ENCODE results near the gene BEND3. TPM values are rescaled to one million over a fixed set of nuclear protein-coding genes. Genes with fewer than 3 reads are reported as not detected.

Gene BEND3
- total and polyA plus RNA-seq, 2 experiments from 2014 or later = 9.2 to 33.7 TPM

DNA sequence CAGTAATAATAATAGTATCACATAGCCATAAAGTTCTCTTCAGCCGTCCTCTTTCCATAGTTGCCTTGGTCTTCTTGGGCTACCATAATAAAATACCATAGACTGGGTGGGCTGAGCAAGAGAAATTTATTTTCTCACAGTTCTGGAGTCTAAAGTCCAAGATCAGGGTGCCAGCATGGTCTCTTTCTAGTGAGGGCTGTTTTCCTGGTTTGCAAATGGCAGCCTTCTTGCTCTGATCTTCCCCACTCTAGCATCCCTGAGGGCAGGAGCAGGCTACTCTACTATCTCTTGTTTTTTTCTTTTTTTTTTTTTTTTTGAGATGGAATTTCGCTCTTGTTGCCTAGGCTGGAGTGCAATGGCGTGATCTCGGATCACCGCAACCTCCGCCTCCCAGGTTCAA lies 8.2 kb upstream of the BEND3 start:
- H3K79me2 ChIP-seq (replicated peaks; ENCODE audit: insufficient read depth) = no peaks in the 10 kb centered on the region
- H3K4me3 ChIP-seq = no peak overlapping the region
- no peak overlapping the region for H3K27ac Mint-ChIP-seq
- no peaks in the 10 kb centered on the region for H3K27me3 ChIP-seq (ENCODE audit: insufficient read depth)
- H3K9me3 Mint-ChIP-seq = no peaks in the 10 kb centered on the region
- 0 out of 2 replicates have a peak, but pooled peaks cover 5% of the 10 kb centered on the region for H3F3A ChIP-seq (replicated peaks; ENCODE audit: low read depth)
- TF ChIP-seq, protein P1, sequence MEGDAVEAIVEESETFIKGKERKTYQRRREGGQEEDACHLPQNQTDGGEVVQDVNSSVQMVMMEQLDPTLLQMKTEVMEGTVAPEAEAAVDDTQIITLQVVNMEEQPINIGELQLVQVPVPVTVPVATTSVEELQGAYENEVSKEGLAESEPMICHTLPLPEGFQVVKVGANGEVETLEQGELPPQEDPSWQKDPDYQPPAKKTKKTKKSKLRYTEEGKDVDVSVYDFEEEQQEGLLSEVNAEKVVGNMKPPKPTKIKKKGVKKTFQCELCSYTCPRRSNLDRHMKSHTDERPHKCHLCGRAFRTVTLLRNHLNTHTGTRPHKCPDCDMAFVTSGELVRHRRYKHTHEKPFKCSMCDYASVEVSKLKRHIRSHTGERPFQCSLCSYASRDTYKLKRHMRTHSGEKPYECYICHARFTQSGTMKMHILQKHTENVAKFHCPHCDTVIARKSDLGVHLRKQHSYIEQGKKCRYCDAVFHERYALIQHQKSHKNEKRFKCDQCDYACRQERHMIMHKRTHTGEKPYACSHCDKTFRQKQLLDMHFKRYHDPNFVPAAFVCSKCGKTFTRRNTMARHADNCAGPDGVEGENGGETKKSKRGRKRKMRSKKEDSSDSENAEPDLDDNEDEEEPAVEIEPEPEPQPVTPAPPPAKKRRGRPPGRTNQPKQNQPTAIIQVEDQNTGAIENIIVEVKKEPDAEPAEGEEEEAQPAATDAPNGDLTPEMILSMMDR (conservative IDR thresholded peaks at IDR 0.05; ENCODE audit: low read depth in 2 of 2) = no peak
- TF ChIP-seq NANOG (IDR thresholded peaks at IDR 0.05; ENCODE audit: borderline replicate concordance) (no peak), POLR2AphosphoS5 (IDR thresholded peaks at IDR 0.05; ENCODE audit: low read depth) (no peak), JUNB (IDR thresholded peaks at IDR 0.05; ENCODE audit: unreplicated experiment) (no peak), EZH2phosphoT487 (IDR thresholded peaks at IDR 0.05; ENCODE audit: unreplicated experiment) (no peak), ZNF331 (CRISPR knock-in tag; IDR thresholded peaks at IDR 0.05; ENCODE audit: low read depth) (no peak), EZH2 (IDR thresholded peaks at IDR 0.05; ENCODE audit: low read depth, unreplicated experiment) (no peak), ZNF114 (CRISPR knock-in tag; IDR thresholded peaks at IDR 0.05) (no peak), STAT1 (IDR thresholded peaks at IDR 0.05; ENCODE audit: unreplicated experiment) (no peak), CREB1 (CRISPR knock-in tag; IDR thresholded peaks at IDR 0.05; ENCODE audit: low read depth) (no peak)
- TF ChIP-seq, protein P2, sequence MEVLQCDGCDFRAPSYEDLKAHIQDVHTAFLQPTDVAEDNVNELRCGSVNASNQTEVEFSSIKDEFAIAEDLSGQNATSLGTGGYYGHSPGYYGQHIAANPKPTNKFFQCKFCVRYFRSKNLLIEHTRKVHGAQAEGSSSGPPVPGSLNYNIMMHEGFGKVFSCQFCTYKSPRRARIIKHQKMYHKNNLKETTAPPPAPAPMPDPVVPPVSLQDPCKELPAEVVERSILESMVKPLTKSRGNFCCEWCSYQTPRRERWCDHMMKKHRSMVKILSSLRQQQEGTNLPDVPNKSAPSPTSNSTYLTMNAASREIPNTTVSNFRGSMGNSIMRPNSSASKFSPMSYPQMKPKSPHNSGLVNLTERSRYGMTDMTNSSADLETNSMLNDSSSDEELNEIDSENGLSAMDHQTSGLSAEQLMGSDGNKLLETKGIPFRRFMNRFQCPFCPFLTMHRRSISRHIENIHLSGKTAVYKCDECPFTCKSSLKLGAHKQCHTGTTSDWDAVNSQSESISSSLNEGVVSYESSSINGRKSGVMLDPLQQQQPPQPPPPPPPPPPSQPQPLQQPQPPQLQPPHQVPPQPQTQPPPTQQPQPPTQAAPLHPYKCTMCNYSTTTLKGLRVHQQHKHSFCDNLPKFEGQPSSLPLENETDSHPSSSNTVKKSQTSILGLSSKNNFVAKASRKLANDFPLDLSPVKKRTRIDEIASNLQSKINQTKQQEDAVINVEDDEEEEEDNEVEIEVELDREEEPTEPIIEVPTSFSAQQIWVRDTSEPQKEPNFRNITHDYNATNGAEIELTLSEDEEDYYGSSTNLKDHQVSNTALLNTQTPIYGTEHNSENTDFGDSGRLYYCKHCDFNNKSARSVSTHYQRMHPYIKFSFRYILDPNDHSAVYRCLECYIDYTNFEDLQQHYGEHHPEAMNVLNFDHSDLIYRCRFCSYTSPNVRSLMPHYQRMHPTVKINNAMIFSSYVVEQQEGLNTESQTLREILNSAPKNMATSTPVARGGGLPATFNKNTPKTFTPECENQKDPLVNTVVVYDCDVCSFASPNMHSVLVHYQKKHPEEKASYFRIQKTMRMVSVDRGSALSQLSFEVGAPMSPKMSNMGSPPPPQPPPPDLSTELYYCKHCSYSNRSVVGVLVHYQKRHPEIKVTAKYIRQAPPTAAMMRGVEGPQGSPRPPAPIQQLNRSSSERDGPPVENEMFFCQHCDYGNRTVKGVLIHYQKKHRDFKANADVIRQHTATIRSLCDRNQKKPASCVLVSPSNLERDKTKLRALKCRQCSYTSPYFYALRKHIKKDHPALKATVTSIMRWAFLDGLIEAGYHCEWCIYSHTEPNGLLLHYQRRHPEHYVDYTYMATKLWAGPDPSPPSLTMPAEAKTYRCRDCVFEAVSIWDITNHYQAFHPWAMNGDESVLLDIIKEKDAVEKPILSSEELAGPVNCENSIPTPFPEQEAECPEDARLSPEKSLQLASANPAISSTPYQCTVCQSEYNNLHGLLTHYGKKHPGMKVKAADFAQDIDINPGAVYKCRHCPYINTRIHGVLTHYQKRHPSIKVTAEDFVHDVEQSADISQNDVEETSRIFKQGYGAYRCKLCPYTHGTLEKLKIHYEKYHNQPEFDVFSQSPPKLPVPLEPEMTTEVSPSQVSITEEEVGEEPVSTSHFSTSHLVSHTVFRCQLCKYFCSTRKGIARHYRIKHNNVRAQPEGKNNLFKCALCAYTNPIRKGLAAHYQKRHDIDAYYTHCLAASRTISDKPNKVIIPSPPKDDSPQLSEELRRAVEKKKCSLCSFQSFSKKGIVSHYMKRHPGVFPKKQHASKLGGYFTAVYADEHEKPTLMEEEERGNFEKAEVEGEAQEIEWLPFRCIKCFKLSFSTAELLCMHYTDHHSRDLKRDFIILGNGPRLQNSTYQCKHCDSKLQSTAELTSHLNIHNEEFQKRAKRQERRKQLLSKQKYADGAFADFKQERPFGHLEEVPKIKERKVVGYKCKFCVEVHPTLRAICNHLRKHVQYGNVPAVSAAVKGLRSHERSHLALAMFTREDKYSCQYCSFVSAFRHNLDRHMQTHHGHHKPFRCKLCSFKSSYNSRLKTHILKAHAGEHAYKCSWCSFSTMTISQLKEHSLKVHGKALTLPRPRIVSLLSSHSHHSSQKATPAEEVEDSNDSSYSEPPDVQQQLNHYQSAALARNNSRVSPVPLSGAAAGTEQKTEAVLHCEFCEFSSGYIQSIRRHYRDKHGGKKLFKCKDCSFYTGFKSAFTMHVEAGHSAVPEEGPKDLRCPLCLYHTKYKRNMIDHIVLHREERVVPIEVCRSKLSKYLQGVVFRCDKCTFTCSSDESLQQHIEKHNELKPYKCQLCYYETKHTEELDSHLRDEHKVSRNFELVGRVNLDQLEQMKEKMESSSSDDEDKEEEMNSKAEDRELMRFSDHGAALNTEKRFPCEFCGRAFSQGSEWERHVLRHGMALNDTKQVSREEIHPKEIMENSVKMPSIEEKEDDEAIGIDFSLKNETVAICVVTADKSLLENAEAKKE (CRISPR knock-in tag; IDR thresholded peaks at IDR 0.05) = no peak
- TF ChIP-seq, protein P3, sequence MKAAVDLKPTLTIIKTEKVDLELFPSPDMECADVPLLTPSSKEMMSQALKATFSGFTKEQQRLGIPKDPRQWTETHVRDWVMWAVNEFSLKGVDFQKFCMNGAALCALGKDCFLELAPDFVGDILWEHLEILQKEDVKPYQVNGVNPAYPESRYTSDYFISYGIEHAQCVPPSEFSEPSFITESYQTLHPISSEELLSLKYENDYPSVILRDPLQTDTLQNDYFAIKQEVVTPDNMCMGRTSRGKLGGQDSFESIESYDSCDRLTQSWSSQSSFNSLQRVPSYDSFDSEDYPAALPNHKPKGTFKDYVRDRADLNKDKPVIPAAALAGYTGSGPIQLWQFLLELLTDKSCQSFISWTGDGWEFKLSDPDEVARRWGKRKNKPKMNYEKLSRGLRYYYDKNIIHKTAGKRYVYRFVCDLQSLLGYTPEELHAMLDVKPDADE (IDR thresholded peaks at IDR 0.05) = no peak
- TF ChIP-seq, protein P4, sequence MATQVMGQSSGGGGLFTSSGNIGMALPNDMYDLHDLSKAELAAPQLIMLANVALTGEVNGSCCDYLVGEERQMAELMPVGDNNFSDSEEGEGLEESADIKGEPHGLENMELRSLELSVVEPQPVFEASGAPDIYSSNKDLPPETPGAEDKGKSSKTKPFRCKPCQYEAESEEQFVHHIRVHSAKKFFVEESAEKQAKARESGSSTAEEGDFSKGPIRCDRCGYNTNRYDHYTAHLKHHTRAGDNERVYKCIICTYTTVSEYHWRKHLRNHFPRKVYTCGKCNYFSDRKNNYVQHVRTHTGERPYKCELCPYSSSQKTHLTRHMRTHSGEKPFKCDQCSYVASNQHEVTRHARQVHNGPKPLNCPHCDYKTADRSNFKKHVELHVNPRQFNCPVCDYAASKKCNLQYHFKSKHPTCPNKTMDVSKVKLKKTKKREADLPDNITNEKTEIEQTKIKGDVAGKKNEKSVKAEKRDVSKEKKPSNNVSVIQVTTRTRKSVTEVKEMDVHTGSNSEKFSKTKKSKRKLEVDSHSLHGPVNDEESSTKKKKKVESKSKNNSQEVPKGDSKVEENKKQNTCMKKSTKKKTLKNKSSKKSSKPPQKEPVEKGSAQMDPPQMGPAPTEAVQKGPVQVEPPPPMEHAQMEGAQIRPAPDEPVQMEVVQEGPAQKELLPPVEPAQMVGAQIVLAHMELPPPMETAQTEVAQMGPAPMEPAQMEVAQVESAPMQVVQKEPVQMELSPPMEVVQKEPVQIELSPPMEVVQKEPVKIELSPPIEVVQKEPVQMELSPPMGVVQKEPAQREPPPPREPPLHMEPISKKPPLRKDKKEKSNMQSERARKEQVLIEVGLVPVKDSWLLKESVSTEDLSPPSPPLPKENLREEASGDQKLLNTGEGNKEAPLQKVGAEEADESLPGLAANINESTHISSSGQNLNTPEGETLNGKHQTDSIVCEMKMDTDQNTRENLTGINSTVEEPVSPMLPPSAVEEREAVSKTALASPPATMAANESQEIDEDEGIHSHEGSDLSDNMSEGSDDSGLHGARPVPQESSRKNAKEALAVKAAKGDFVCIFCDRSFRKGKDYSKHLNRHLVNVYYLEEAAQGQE (IDR thresholded peaks at IDR 0.05; ENCODE audit: unreplicated experiment) = no peak
- H3K4me2 ChIP-seq = no peak overlapping the region
- H4K20me1 ChIP-seq (replicated peaks; ENCODE audit: insufficient read depth) = no peaks in the 10 kb centered on the region
- no peak overlapping the region for H3K27ac ChIP-seq (ENCODE audit: low read depth)
- H3K36me3 ChIP-seq (ENCODE audit: insufficient read depth) = no peaks in the 10 kb centered on the region
- H3K27me3 Mint-ChIP-seq (ENCODE audit: insufficient read depth, low read depth, poor library complexity) = peaks cover 3% of the 10 kb centered on the region
- H3K4me1 Mint-ChIP-seq = peaks cover 30% of the 10 kb centered on the region
- no peak overlapping the region for H3K4me3 Mint-ChIP-seq
- H3K9me2 ChIP-seq (ENCODE audit: insufficient read depth) = no peaks in the 10 kb centered on the region
- peaks cover 6% of the 10 kb centered on the region for H3K4me1 ChIP-seq (ENCODE audit: insufficient read depth)
- no peak for DNase-seq (ENCODE audit: low spot score)
- no peak overlapping the region for H2AFZ ChIP-seq
- no peaks in the 10 kb centered on the region for H3K36me3 Mint-ChIP-seq (ENCODE audit: low read depth)
- ATAC-seq = no peak

All from GM23338 (cell line).